Panc1 (cell line): ENCODE data around the gene SLC41A3. TPM values are rescaled to one million over a fixed set of nuclear protein-coding genes. Genes with fewer than 3 reads are reported as not detected.

Experiments used
- ATAC-seq: fragments of 200-7000 bp; cut with Tn5 transposase; 2 replicates; pipeline ENCODE4 v1.9.1; 2020; ENCODE audit warnings: mild to moderate bottlenecking, moderate library complexity
- BruUV-seq: library from RNA; stranded (reverse); fragments of 400-500 nt; replicated peaks from 2 replicates; lab custom pipeline; 2021; lab: Mats Ljungman, UMichigan
- CTCF ChIA-PET: fragments of 300-600 bp; sonication (Branson Sonifier 250); formaldehyde crosslinking; loops from one replicate; lab custom pipeline; 2022; ENCODE audit warnings: antibody characterized with exemption; lab: Charles Lee
- POLR2A ChIA-PET: fragments of 300-600 bp; sonication (Branson Sonifier 250); formaldehyde crosslinking; loops from one replicate; lab custom pipeline; 2022; ENCODE audit warnings: antibody characterized with exemption; lab: Charles Lee
- DNase-seq: peaks from one replicate; pipeline ENCODE4 v3.0.0-alpha.2; 2010; ENCODE audit warnings: low read depth, low spot score
- H3K27ac ChIP-seq: 2 replicates; pipeline ENCODE4 v1.5.1; 2011; ENCODE audit warnings: mild to moderate bottlenecking, low read length, inconsistent platforms
- H3K27me3 ChIP-seq: fragments of 200-500 bp; sonication (Bioruptor generic); 2 replicates; pipeline ENCODE4 v1.6.0; 2014; ENCODE audit warnings: low read length, inconsistent platforms; ENCODE audit not compliant: control insufficient read depth, insufficient read depth
- H3K36me3 ChIP-seq: fragments of 200-500 bp; sonication (Bioruptor generic); 2 replicates; pipeline ENCODE4 v1.5.1; 2014; ENCODE audit warnings: inconsistent platforms, mild to moderate bottlenecking, low read length, moderate library complexity; ENCODE audit not compliant: control insufficient read depth, insufficient read depth
- H3K4me1 ChIP-seq: 2 replicates; pipeline ENCODE4 v1.5.1; 2011; ENCODE audit warnings: inconsistent platforms, mild to moderate bottlenecking, low read length, moderate library complexity; ENCODE audit not compliant: control insufficient read depth, insufficient read depth
- H3K4me3 ChIP-seq, 2 experiments: 2 replicates each; pipeline ENCODE4 v1.5.1; 2011 to 2012; ENCODE audit warnings: low read depth in 2 of 2, low read length in 2 of 2, mild to moderate bottlenecking in 2 of 2, inconsistent platforms in 1 of 2, moderate library complexity in 1 of 2
- H3K9me3 ChIP-seq: fragments of 200-500 bp; sonication (Bioruptor generic); 2 replicates; pipeline ENCODE4 v1.5.1; 2014; ENCODE audit warnings: low read depth, mild to moderate bottlenecking, inconsistent platforms, low read length, moderate library complexity; ENCODE audit not compliant: control insufficient read depth, insufficient read depth
- POLR2AphosphoS5 ChIP-seq: IDR thresholded peaks from 2 replicates; pipeline ENCODE4 v1.6.1; 2012; ENCODE audit warnings: mild to moderate bottlenecking, low read depth, low read length, moderate library complexity
- SIN3A ChIP-seq: IDR thresholded peaks from 2 replicates; pipeline ENCODE4 v1.6.1; 2012; ENCODE audit warnings: low read depth, mild to moderate bottlenecking, low read length, moderate library complexity, borderline replicate concordance; ENCODE audit not compliant: insufficient read depth
- TCF7L2 ChIP-seq: IDR thresholded peaks from 2 replicates; pipeline ENCODE4 v1.6.1; 2011; ENCODE audit warnings: mild to moderate bottlenecking, low read depth, low read length, inconsistent platforms
- in situ Hi-C: cut with HindIII; loops from 2 replicates; pipeline ENCODE4 v1.10.0; 2016; ENCODE audit warnings: low sequenced_read_pairs, low pct_unique_long_range_greater_than_20kb
- intact Hi-C: fragments of 100-400 bp; cut with micrococcal nuclease; formaldehyde crosslinking; loops from one replicate; pipeline ENCODE4 v1.10.0; 2022; ENCODE audit not compliant: unreplicated experiment
- total RNA-seq: library from RNA; stranded (reverse); gene quantifications from one replicate; pipeline ENCODE4 v1.2.1, GENCODE V29; 2021; ENCODE audit not compliant: unreplicated experiment
- TF ChIP-seq, protein P1 (sequence below): fragments of 450-650 bp; IDR thresholded peaks from 2 replicates; pipeline ENCODE4 v1.5.1; 2017; ENCODE audit warnings: mild to moderate bottlenecking
- TF ChIP-seq, protein P2 (sequence below), 2 experiments: IDR thresholded peaks; 2 replicates each; pipeline ENCODE4 v1.6.1; 2011 to 2012; ENCODE audit warnings: low read depth in 2 of 2, control low read depth in 1 of 2, low read length in 1 of 2, mild to moderate bottlenecking in 1 of 2, moderate library complexity in 1 of 2; ENCODE audit not compliant: insufficient read depth in 1 of 2

SLC41A3 gene
- total RNA-seq, 1 experiment from 2014 or later, result 39.0 TPM

DNA sequence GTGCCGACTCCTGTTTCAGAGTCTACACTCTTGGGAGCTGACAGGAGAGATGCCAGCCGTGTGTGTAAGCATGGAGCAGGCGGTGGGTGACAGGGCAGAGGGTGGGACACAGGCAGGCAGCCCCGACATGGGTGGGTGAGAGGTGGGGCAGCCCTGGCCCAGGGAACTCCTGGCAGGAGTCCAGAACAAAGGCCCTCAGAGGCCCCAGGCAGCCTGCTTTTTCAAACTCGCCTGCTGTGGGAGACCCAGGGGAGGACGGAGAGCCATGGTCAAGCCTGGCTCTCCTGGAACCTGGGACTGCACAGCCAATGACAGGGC, 29.3 kb upstream of the SLC41A3 start:
- BruUV-seq, result no TSS peak
- H3K27ac ChIP-seq, result no peak overlapping the region
- ATAC-seq, result no peak
- H3K36me3 ChIP-seq, result no peaks in the 10 kb centered on the region
- ChIA-PET CTCF (no interaction called here), POLR2A (no interaction called here)
- H3K9me3 ChIP-seq, result no peaks in the 10 kb centered on the region
- no peaks in the 10 kb centered on the region for H3K4me1 ChIP-seq
- H3K27me3 ChIP-seq, result peaks cover 1% of the 10 kb centered on the region; the same call in 1 of the 2 replicates
- intact Hi-C loops (no loop called here), in situ Hi-C loops (no loop called here)
- no peak for DNase-seq
- H3K4me3 ChIP-seq, result no peak overlapping the region
- TF ChIP-seq POLR2AphosphoS5, result no peak
- no peak for TF ChIP-seq TCF7L2
- TF ChIP-seq, protein P1, sequence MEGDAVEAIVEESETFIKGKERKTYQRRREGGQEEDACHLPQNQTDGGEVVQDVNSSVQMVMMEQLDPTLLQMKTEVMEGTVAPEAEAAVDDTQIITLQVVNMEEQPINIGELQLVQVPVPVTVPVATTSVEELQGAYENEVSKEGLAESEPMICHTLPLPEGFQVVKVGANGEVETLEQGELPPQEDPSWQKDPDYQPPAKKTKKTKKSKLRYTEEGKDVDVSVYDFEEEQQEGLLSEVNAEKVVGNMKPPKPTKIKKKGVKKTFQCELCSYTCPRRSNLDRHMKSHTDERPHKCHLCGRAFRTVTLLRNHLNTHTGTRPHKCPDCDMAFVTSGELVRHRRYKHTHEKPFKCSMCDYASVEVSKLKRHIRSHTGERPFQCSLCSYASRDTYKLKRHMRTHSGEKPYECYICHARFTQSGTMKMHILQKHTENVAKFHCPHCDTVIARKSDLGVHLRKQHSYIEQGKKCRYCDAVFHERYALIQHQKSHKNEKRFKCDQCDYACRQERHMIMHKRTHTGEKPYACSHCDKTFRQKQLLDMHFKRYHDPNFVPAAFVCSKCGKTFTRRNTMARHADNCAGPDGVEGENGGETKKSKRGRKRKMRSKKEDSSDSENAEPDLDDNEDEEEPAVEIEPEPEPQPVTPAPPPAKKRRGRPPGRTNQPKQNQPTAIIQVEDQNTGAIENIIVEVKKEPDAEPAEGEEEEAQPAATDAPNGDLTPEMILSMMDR, result no peak
- TF ChIP-seq, protein P2, sequence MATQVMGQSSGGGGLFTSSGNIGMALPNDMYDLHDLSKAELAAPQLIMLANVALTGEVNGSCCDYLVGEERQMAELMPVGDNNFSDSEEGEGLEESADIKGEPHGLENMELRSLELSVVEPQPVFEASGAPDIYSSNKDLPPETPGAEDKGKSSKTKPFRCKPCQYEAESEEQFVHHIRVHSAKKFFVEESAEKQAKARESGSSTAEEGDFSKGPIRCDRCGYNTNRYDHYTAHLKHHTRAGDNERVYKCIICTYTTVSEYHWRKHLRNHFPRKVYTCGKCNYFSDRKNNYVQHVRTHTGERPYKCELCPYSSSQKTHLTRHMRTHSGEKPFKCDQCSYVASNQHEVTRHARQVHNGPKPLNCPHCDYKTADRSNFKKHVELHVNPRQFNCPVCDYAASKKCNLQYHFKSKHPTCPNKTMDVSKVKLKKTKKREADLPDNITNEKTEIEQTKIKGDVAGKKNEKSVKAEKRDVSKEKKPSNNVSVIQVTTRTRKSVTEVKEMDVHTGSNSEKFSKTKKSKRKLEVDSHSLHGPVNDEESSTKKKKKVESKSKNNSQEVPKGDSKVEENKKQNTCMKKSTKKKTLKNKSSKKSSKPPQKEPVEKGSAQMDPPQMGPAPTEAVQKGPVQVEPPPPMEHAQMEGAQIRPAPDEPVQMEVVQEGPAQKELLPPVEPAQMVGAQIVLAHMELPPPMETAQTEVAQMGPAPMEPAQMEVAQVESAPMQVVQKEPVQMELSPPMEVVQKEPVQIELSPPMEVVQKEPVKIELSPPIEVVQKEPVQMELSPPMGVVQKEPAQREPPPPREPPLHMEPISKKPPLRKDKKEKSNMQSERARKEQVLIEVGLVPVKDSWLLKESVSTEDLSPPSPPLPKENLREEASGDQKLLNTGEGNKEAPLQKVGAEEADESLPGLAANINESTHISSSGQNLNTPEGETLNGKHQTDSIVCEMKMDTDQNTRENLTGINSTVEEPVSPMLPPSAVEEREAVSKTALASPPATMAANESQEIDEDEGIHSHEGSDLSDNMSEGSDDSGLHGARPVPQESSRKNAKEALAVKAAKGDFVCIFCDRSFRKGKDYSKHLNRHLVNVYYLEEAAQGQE (IDR thresholded peaks at IDR 0.05; ENCODE audit: insufficient read depth in 1 of 2, low read depth in 2 of 2, low read length in 1 of 2), result no peak
- no peak for TF ChIP-seq SIN3A

DNA sequence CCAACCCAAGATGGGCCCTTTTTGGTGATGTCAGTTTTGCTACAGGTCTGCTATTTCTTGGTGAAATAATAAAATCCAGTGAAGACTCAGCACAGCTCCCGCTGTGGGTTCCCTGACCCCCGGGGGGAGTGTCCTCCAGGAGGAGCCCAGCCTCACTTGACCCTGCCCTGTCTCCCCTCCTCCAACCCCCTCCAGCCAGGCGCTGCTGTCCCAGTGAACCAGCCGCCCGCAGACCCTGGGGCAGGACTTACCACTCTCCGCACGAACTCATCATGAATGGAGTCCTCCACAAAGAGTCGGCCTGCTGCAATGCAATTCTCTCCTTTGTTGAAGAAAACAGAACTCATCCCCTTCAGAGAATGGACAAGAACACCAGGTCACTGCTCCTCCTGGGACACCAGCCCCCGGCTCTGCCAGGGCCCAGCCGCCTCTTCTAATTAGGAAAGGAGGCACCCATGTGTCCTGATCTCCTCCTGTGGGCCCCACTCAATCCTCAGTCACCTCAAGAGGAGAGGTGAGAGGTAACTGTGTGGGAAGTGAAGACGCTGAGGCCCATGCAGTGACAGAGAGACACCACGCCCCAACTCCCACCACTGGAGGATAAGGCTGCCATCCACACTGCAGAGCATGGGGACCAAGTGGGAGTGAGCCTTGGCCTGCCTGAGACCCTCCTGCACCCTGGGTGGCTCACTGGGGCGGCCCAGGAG, 28.8 kb upstream of the SLC41A3 start:
- in situ Hi-C loops, result no loop called here
- ChIA-PET CTCF (no interaction called here), POLR2A (no interaction called here)
- intact Hi-C loops, result no loop called here
- Histone ChIP-seq H3K27me3 (no peaks in the 10 kb centered on the region), H3K4me3 (no peak overlapping the region), H3K27ac (no peak overlapping the region), H3K9me3 (no peaks in the 10 kb centered on the region), H3K36me3 (no peaks in the 10 kb centered on the region), H3K4me1 (no peaks in the 10 kb centered on the region)
- TF ChIP-seq, protein P2 (IDR thresholded peaks at IDR 0.05; ENCODE audit: insufficient read depth in 1 of 2, low read depth in 2 of 2, low read length in 1 of 2), result no peak
- no peak for TF ChIP-seq SIN3A
- no peak for TF ChIP-seq TCF7L2
- TF ChIP-seq, protein P1, result no peak
- TF ChIP-seq POLR2AphosphoS5, result no peak
- ATAC-seq (no peak), DNase-seq (no peak)
- no TSS peak for BruUV-seq
